ENCODE data around the gene TP53I13. TPM values are rescaled to one million over a fixed set of nuclear protein-coding genes. Genes with fewer than 3 reads are reported as not detected.

The TP53I13 gene
- total and polyA plus RNA-seq, 10 donors = 39.5 to 209 (median 72.0) TPM

- Histone ChIP-seq H3K27ac (peak overlapping the region in 7 of 8 donors; percentile 19 to 79 (median 70)), H3K4me3 (peak overlapping the region; percentile 20 to 71 (median 42)), H3K36me3 (no peaks in the 10 kb centered on the region), H3K9me3 (no peaks in the 10 kb centered on the region), H3K27me3 (replicated peaks in 1 of 7) (peaks cover 0 to 71% (median 10%) of the 10 kb centered on the region in 7 donors), H3K4me1 (peaks cover 48 to 83% (median 72%) of the 10 kb centered on the region in 6 donors)
- intact Hi-C loops (cut with DNase I; ENCODE audit: low total_unique reads) = no loop called here
- TF ChIP-seq POLR2AphosphoS5 (IDR thresholded peaks at IDR 0.05) = peak; percentile 67 to 85 (median 71)
- TF ChIP-seq POLR2A (IDR thresholded peaks at IDR 0.05) = peak in 1 of 3 donors; percentile 10
- TF ChIP-seq, protein P1, sequence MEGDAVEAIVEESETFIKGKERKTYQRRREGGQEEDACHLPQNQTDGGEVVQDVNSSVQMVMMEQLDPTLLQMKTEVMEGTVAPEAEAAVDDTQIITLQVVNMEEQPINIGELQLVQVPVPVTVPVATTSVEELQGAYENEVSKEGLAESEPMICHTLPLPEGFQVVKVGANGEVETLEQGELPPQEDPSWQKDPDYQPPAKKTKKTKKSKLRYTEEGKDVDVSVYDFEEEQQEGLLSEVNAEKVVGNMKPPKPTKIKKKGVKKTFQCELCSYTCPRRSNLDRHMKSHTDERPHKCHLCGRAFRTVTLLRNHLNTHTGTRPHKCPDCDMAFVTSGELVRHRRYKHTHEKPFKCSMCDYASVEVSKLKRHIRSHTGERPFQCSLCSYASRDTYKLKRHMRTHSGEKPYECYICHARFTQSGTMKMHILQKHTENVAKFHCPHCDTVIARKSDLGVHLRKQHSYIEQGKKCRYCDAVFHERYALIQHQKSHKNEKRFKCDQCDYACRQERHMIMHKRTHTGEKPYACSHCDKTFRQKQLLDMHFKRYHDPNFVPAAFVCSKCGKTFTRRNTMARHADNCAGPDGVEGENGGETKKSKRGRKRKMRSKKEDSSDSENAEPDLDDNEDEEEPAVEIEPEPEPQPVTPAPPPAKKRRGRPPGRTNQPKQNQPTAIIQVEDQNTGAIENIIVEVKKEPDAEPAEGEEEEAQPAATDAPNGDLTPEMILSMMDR (IDR thresholded peaks at IDR 0.05 in 8 of 11, conservative IDR thresholded peaks at IDR 0.05 in 3 of 11) = peak; percentile 49 to 90 (median 81)
- WGBS, 5 donors = 1 to 2% (median 2%) methylated on average over 17 to 68 of the region's 68 CpGs
- peak; percentile 99 for DNase-seq
Observed at GRCh38 chr17:29617481-29618271, 49.2 kb downstream of the TP53I13 start.

GRCh38 chr17:29618272-29619065, 50.0 kb downstream of the TP53I13 start:
- intact Hi-C loops (cut with DNase I; ENCODE audit: low total_unique reads) = no loop called here

GRCh38 chr17:29619251-29619650, 50.8 kb downstream of the TP53I13 start:
- TF ChIP-seq, protein P1 (IDR thresholded peaks at IDR 0.05 in 8 of 11, conservative IDR thresholded peaks at IDR 0.05 in 3 of 11) = no peak
- no peak for TF ChIP-seq POLR2AphosphoS5 (IDR thresholded peaks at IDR 0.05)
- no peak for TF ChIP-seq POLR2A (IDR thresholded peaks at IDR 0.05)
- peaks cover 0 to 57% (median 10%) of the 10 kb centered on the region in 7 donors for H3K27me3 ChIP-seq (replicated peaks in 1 of 7)
- H3K36me3 ChIP-seq = no peaks in the 10 kb centered on the region
- no peaks in the 10 kb centered on the region for H3K9me3 ChIP-seq
- no peak for DNase-seq
- intact Hi-C loops (cut with DNase I; ENCODE audit: low total_unique reads) = no loop called here
- H3K4me3 ChIP-seq = no peak overlapping the region
- H3K4me1 ChIP-seq = peaks cover 39 to 78% (median 64%) of the 10 kb centered on the region in 6 donors
- no peak overlapping the region for H3K27ac ChIP-seq

More at GRCh38 chr17:29618272-29619065, 50.0 kb downstream of the TP53I13 start:
- TF ChIP-seq POLR2AphosphoS5 (IDR thresholded peaks at IDR 0.05) (no peak), POLR2A (IDR thresholded peaks at IDR 0.05) (no peak)
- TF ChIP-seq, protein P1 (IDR thresholded peaks at IDR 0.05 in 8 of 11, conservative IDR thresholded peaks at IDR 0.05 in 3 of 11) = peak in 3 of 11 experiments; percentile 30 to 58 (median 53)
- DNase-seq = no peak
- peaks cover 47 to 83% (median 71%) of the 10 kb centered on the region in 6 donors for H3K4me1 ChIP-seq
- no peaks in the 10 kb centered on the region for H3K36me3 ChIP-seq
- peaks cover 0 to 64% (median 10%) of the 10 kb centered on the region in 7 donors for H3K27me3 ChIP-seq (replicated peaks in 1 of 7)
- WGBS, 5 donors = 38 to 43% (median 41%) methylated on average over 21 to 22 of the region's 22 CpGs
- peak overlapping the region in 3 of 8 donors; percentile 73 to 79 (median 79) for H3K27ac ChIP-seq
- peak overlapping the region; percentile 20 to 71 (median 42) for H3K4me3 ChIP-seq
- H3K9me3 ChIP-seq = no peaks in the 10 kb centered on the region

Data from spleen (tissue), 11 donors.